C4-2B (cell line): ENCODE data around the gene PREX1.

ENCODE experiments used
- H3K27ac ChIP-seq: fragments of 450-650 bp; 2 replicates; pipeline ENCODE4 v1.5.1; 2017
- CTCF ChIP-seq: fragments of 450-650 bp; conservative IDR thresholded peaks from 2 replicates; pipeline ENCODE4 v1.5.1; 2017; ENCODE audit warnings: mild to moderate bottlenecking
- ZFX ChIP-seq: fragments of 450-650 bp; IDR thresholded peaks from 2 replicates; pipeline ENCODE4 v1.6.1; 2017

The PREX1 gene

GRCh38 chr20:48744515-48744914 is 83.3 kb downstream of the PREX1 start:
- no peak for TF ChIP-seq ZFX
- TF ChIP-seq CTCF: no peak
- H3K27ac ChIP-seq: no peak overlapping the region

- no peak overlapping the region for H3K27ac ChIP-seq
- TF ChIP-seq ZFX (no peak), CTCF (no peak)
Measured at GRCh38 chr20:48743807-48744206, 84.0 kb downstream of the PREX1 start.

- no peak for TF ChIP-seq ZFX
- TF ChIP-seq CTCF: no peak
- H3K27ac ChIP-seq: no peak overlapping the region
Measured at GRCh38 chr20:48742912-48743680, 84.7 kb downstream of the PREX1 start.

GRCh38 chr20:48742233-48742632 is 85.6 kb downstream of the PREX1 start:
- no peak for TF ChIP-seq ZFX
- no peak for TF ChIP-seq CTCF
- H3K27ac ChIP-seq: no peak overlapping the region

GRCh38 chr20:48741669-48742068 is 86.1 kb downstream of the PREX1 start:
- TF ChIP-seq CTCF (no peak), ZFX (no peak)
- H3K27ac ChIP-seq: no peak overlapping the region

GRCh38 chr20:48740712-48741111 is 87.1 kb downstream of the PREX1 start:
- H3K27ac ChIP-seq: no peak overlapping the region
- no peak for TF ChIP-seq CTCF
- no peak for TF ChIP-seq ZFX

- TF ChIP-seq ZFX: no peak
- no peak for TF ChIP-seq CTCF
- H3K27ac ChIP-seq: no peak overlapping the region
Measured at GRCh38 chr20:48740292-48740649, 87.5 kb downstream of the PREX1 start.
